NCI-H146 (cell line): Measurements from ENCODE around the gene SYS1.

ENCODE experiments used
- DNase-seq: peaks from one replicate; lab custom pipeline; 2025; lab: John Stamatoyannopoulos, UW

SYS1 gene

GRCh38 chr20:45362804-45363610 is at the start of gene SYS1:
TSS of gene SYS1 (plus strand) at chr20:45363156. CDS start at chr20:45363532, 376 bp downstream.
- DNase-seq, result peak; percentile 99

GRCh38 chr20:45313943-45314342 is 49.0 kb upstream of the SYS1 start:
- no peak for DNase-seq

GRCh38 chr20:45315672-45316071 is 47.3 kb upstream of the SYS1 start:
- DNase-seq, result no peak

GRCh38 chr20:45316150-45317080 is 46.5 kb upstream of the SYS1 start:
- DNase-seq, result no peak

GRCh38 chr20:45317826-45318225 is 45.1 kb upstream of the SYS1 start:
- no peak for DNase-seq

- DNase-seq, result no peak
Observed at GRCh38 chr20:45318386-45318939, 44.5 kb upstream of the SYS1 start.

- no peak for DNase-seq
Observed at GRCh38 chr20:45318948-45319347, 44.0 kb upstream of the SYS1 start.

GRCh38 chr20:45320948-45321595 is 41.9 kb upstream of the SYS1 start:
- DNase-seq, result no peak

- DNase-seq, result peak; percentile 54
Observed at GRCh38 chr20:45322952-45323383, 40.0 kb upstream of the SYS1 start.

- DNase-seq, result no peak
Observed at GRCh38 chr20:45323731-45324130, 39.2 kb upstream of the SYS1 start.

- no peak for DNase-seq
Observed at GRCh38 chr20:45325371-45325770, 37.6 kb upstream of the SYS1 start.

- DNase-seq, result no peak
Observed at GRCh38 chr20:45328451-45328850, 34.5 kb upstream of the SYS1 start.

- DNase-seq, result no peak
Observed at GRCh38 chr20:45329497-45330319, 33.2 kb upstream of the SYS1 start.

GRCh38 chr20:45330476-45330875 is 32.5 kb upstream of the SYS1 start:
- DNase-seq, result no peak

GRCh38 chr20:45336530-45337366 is 26.2 kb upstream of the SYS1 start:
- DNase-seq, result no peak

GRCh38 chr20:45337367-45338120 is 25.4 kb upstream of the SYS1 start:
- no peak for DNase-seq

- no peak for DNase-seq
Observed at GRCh38 chr20:45338121-45339030, 24.6 kb upstream of the SYS1 start.

GRCh38 chr20:45339084-45339483 is 23.9 kb upstream of the SYS1 start:
- no peak for DNase-seq
